Fibroblast of lung (primary cell): ENCODE measurements around the gene FASLG. TPM values are rescaled to one million over a fixed set of nuclear protein-coding genes. Genes with fewer than 3 reads are reported as not detected.

ENCODE experiments used
- DNase-seq, 2 donors: peaks; one replicate each; pipeline versions ENCODE4 v3.0.0 to v3.0.0-alpha.2; 2010; ENCODE audit warnings: low read depth in 2 of 2
- H2AFZ ChIP-seq: 2 replicates; pipeline ENCODE4 v1.5.1; 2012; ENCODE audit warnings: low read length, control low read depth, inconsistent platforms
- H3K27ac ChIP-seq: 2 replicates; pipeline ENCODE4 v1.5.1; 2011; ENCODE audit warnings: low read length, control low read depth; ENCODE audit not compliant: insufficient read depth
- H3K27me3 ChIP-seq: 2 replicates; pipeline ENCODE4 v1.5.1; 2011; ENCODE audit warnings: mild to moderate bottlenecking, low read length; ENCODE audit not compliant: control insufficient read depth, insufficient read depth
- H3K36me3 ChIP-seq: 2 replicates; pipeline ENCODE4 v1.5.1; 2011; ENCODE audit warnings: low read length; ENCODE audit not compliant: control insufficient read depth, insufficient read depth
- H3K4me1 ChIP-seq: 2 replicates; pipeline ENCODE4 v1.5.1; 2011; ENCODE audit warnings: low read length; ENCODE audit not compliant: control insufficient read depth, insufficient read depth; ENCODE audit errors: extremely low read depth
- H3K4me2 ChIP-seq: 2 replicates; pipeline ENCODE4 v1.5.1; 2011; ENCODE audit warnings: low read length, control low read depth; ENCODE audit not compliant: insufficient read depth; ENCODE audit errors: extremely low read depth
- H3K4me3 ChIP-seq, 4 experiments: fragments of 200-600 bp in 1 of 4; sonication (generic) in 1 of 4; replicated peaks in 1 of 4; 2 replicates each; pipeline ENCODE4 v1.5.1; 2011 to 2016; ENCODE audit warnings: low read length in 4 of 4, low read depth in 3 of 4, mild to moderate bottlenecking in 3 of 4, control low read depth in 2 of 4, inconsistent platforms in 1 of 4, mixed read lengths in 1 of 4; ENCODE audit not compliant: insufficient read depth in 1 of 4; ENCODE audit errors: control extremely low read depth in 1 of 4
- H3K79me2 ChIP-seq: 2 replicates; pipeline ENCODE4 v1.5.1; 2012; ENCODE audit warnings: mild to moderate bottlenecking, low read length, inconsistent platforms; ENCODE audit not compliant: control insufficient read depth, insufficient read depth
- H3K9ac ChIP-seq: 2 replicates; pipeline ENCODE4 v1.5.1; 2011; ENCODE audit warnings: mild to moderate bottlenecking, low read length, control low read depth; ENCODE audit not compliant: insufficient read depth
- H3K9me3 ChIP-seq: 2 replicates; pipeline ENCODE4 v1.5.1; 2012; ENCODE audit warnings: low read depth, low read length; ENCODE audit not compliant: control insufficient read depth, insufficient read depth
- H4K20me1 ChIP-seq: 2 replicates; pipeline ENCODE4 v1.5.1; 2011; ENCODE audit warnings: low read length; ENCODE audit not compliant: control insufficient read depth, insufficient read depth; ENCODE audit errors: extremely low read depth
- EZH2 ChIP-seq: IDR thresholded peaks from 2 replicates; pipeline ENCODE4 v1.5.1; 2012; ENCODE audit warnings: low read length, control low read depth, mild to moderate bottlenecking; ENCODE audit errors: missing control alignments
- polyA plus RNA-seq, 2 donors: library from polyadenylated mRNA; depleted of rRNA in 1 of 2; stranded (reverse) in 1 of 2; unstranded in 1 of 2; fragments of >200 nt; gene quantifications; 2 replicates each; pipeline ENCODE4 v1.2.1, GENCODE V29; 2011 to 2012; ENCODE audit warnings: missing spikeins in 1 of 2
- total RNA-seq: library from RNA; depleted of rRNA; stranded (reverse); fragments of >200 nt; gene quantifications from 2 replicates; pipeline ENCODE4 v1.2.1, GENCODE V29; 2014
- TF ChIP-seq, protein P1 (sequence below), 2 donors: IDR thresholded peaks in 1 of 2; conservative IDR thresholded peaks in 1 of 2; 1 replicate in 1 of 2; 2 replicates in 1 of 2; pipeline ENCODE4 v1.5.1; 2011 to 2012; ENCODE audit warnings: low read length in 2 of 2, control low read depth in 1 of 2, inconsistent platforms in 1 of 2, low read depth in 1 of 2, mild to moderate bottlenecking in 1 of 2

FASLG gene
- total and polyA plus RNA-seq, 2 donors (not counting 1 experiment from before 2014, with no cell fraction given), result not detected

DNA sequence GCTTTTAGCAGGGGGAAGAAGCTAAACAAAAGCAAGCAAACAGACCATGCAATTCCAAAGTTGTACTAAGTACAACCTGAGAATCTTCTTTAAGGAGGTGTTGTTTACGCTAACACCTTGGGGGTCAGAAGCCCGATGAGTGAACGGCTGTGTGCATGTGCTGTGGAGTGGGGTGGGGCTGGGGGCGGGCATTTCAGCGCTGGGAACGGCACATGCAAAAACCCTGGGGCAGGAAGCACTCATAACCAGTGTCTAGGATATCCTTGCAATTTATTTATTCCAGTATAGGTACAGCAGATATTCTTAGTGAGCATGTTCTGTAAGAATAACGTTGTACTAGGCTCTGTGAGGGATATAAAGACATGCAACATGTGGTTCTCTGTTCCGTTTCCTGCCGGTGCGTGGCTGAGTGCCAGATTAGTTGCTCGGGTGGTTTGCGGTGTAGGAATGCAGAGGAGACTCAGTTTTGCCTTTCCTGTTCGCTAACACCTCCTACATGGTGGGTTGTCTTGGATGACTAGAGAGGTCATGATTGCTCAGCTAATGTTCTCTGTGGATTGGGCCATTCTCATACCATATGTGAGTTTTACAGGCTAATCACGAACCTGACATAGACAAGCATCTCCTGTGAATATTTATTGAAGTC, 3.7 kb downstream of the FASLG start:
- H3K9ac ChIP-seq, result no peak overlapping the region
- no peaks in the 10 kb centered on the region for H4K20me1 ChIP-seq
- H3K4me1 ChIP-seq, result no peaks in the 10 kb centered on the region
- H3K27me3 ChIP-seq, result no peaks in the 10 kb centered on the region
- no peak for TF ChIP-seq EZH2
- TF ChIP-seq, protein P1, sequence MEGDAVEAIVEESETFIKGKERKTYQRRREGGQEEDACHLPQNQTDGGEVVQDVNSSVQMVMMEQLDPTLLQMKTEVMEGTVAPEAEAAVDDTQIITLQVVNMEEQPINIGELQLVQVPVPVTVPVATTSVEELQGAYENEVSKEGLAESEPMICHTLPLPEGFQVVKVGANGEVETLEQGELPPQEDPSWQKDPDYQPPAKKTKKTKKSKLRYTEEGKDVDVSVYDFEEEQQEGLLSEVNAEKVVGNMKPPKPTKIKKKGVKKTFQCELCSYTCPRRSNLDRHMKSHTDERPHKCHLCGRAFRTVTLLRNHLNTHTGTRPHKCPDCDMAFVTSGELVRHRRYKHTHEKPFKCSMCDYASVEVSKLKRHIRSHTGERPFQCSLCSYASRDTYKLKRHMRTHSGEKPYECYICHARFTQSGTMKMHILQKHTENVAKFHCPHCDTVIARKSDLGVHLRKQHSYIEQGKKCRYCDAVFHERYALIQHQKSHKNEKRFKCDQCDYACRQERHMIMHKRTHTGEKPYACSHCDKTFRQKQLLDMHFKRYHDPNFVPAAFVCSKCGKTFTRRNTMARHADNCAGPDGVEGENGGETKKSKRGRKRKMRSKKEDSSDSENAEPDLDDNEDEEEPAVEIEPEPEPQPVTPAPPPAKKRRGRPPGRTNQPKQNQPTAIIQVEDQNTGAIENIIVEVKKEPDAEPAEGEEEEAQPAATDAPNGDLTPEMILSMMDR (conservative IDR thresholded peaks at IDR 0.05 in 1 of 2, IDR thresholded peaks at IDR 0.05 in 1 of 2; ENCODE audit: low read depth in 1 of 2, low read length in 2 of 2), result no peak
- DNase-seq, result peak; percentile 58 to 89
- no peaks in the 10 kb centered on the region for H3K9me3 ChIP-seq
- H2AFZ ChIP-seq, result peak overlapping the region; percentile 28
- H3K79me2 ChIP-seq, result no peaks in the 10 kb centered on the region
- no peaks in the 10 kb centered on the region for H3K36me3 ChIP-seq
- H3K27ac ChIP-seq, result no peak overlapping the region
- no peak overlapping the region for H3K4me2 ChIP-seq
- no peak overlapping the region for H3K4me3 ChIP-seq

DNA sequence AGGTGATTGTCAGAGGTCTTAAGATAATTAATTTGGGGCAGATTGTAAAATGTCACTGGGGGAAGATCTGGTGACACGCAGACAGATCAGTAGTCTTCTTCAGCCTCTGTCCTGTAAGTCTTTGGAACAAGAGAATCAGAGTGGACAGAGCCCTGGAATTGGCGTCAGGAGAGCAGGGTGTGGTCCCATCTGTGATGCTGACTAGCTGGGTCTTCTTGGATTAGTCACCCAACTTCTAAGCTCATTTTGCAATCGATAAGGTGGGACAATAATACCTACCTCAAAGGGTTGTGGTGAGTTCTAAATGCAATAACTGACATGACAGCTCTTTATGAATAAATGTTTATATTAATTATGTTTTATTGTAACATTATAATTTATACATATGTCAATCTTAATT, 4.8 kb downstream of the FASLG start:
- no peak overlapping the region for H3K4me3 ChIP-seq
- no peaks in the 10 kb centered on the region for H3K79me2 ChIP-seq
- H3K27ac ChIP-seq, result no peak overlapping the region
- no peaks in the 10 kb centered on the region for H3K4me1 ChIP-seq
- TF ChIP-seq EZH2, result no peak
- TF ChIP-seq, protein P1 (conservative IDR thresholded peaks at IDR 0.05 in 1 of 2, IDR thresholded peaks at IDR 0.05 in 1 of 2; ENCODE audit: low read depth in 1 of 2, low read length in 2 of 2), result no peak
- H3K9ac ChIP-seq, result no peak overlapping the region
- H4K20me1 ChIP-seq, result no peaks in the 10 kb centered on the region
- peak in 1 of 2 donors; percentile 20 for DNase-seq
- no peaks in the 10 kb centered on the region for H3K27me3 ChIP-seq
- no peak overlapping the region for H3K4me2 ChIP-seq
- no peak overlapping the region for H2AFZ ChIP-seq
- no peaks in the 10 kb centered on the region for H3K9me3 ChIP-seq
- no peaks in the 10 kb centered on the region for H3K36me3 ChIP-seq

DNA sequence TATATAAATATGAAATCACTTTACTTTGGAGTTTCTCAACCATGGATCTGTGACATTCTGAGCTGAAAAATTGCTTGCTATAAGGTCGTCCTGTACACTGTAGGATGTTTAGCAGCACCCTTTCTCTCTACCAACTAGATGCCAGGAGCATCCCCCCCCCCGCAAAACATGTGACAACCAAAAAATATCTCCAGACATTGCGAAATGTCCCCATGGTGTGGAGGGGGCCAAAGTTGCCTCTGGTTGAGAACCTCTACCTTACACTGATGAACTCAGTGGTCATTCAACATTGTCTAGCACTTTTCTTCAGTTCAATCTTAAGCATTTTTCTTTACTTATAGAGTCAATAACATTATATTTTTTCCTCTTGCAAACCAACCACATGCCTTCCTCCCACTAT, 9.2 kb downstream of the FASLG start:
- Histone ChIP-seq H3K4me3 (no peak overlapping the region), H3K36me3 (no peaks in the 10 kb centered on the region), H3K9me3 (no peaks in the 10 kb centered on the region), H3K79me2 (no peaks in the 10 kb centered on the region), H3K9ac (no peak overlapping the region), H2AFZ (no peak overlapping the region), H3K27ac (no peak overlapping the region), H4K20me1 (no peaks in the 10 kb centered on the region), H3K4me1 (no peaks in the 10 kb centered on the region), H3K4me2 (no peak overlapping the region), H3K27me3 (no peaks in the 10 kb centered on the region)
- no peak for DNase-seq
- no peak for TF ChIP-seq EZH2
- TF ChIP-seq, protein P1 (conservative IDR thresholded peaks at IDR 0.05 in 1 of 2, IDR thresholded peaks at IDR 0.05 in 1 of 2; ENCODE audit: low read depth in 1 of 2, low read length in 2 of 2), result no peak
